ENCODE data around the gene IWS1. TPM values are rescaled to one million over a fixed set of nuclear protein-coding genes. Genes with fewer than 3 reads are reported as not detected.

IWS1 gene
- total RNA-seq, 4 donors from 2014 or later, result 22.7 to 47.1 (median 33.2) TPM

DNA sequence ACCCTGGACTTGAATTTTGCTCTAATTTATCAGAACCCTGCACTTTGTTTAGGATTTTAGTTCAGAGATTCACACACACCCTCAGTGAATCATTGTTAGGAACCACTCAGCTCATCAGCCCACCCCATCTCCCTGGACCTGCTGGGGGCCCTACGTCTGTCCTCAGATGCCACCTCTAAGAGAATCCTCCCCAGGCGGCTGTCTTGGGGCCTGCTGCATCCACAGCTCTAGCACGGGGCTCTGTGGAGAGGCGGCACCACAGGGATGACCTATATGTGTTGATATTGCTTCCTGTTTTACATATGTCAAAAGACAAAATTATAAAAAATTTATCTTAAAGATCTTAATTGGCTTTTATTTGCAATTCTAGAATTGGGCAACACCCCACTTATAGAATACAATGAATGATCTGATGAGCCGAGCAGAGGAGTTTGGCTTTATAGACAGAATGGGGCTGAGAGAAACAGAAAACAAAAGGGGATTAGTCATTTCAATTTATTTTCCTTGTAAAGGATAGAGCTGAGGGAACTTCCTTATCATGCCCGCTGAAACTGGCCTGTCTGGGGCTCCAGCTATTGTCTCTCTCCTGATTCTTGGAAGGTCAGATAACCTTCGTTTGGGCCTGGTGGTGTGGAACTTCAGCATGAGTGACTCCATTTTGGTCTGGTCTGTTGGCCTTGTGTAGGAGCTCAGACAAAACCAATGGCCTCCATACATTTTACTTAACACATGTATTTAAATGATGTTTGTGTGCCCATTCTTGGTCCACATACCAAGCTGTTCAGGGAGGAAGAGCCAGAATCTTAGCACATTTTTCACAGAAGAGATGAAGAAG, 10.6 kb upstream of the IWS1 start:
- intact Hi-C loops (cut with DNase I; ENCODE audit: low total_unique reads), result no loop called here
- WGBS, 2 donors, result 83 to 87% methylated on average over 7 of the region's 7 CpGs

DNA sequence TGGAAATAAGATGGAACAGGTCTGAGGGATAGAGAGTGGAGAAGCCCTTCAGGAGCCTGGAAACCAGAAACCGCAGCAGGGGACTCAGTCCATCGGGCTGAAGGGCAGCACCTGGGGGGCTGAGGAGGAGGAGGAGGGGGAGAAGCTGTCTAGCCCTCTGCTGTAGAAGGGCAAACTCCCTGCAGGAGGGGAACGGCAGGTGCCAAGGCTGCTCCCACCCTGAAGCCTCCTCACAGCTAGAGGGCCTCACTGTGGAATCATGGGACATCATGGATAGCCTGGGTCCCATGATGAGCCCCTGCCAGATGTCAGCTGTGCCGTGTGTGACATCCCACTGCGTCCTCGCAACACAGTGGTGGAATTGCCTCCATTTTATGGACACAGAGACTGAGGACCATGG, 9.6 kb upstream of the IWS1 start:
- DNase-seq (ENCODE audit: low spot score in 2 of 2), result no peak

More for the DNA sequence above, 10.6 kb upstream of the IWS1 start:
- H3K4me3 ChIP-seq (ENCODE audit: low read depth, poor library complexity, severe bottlenecking), result no peak overlapping the region
- no peak for DNase-seq (ENCODE audit: low spot score in 2 of 2)
- TF ChIP-seq, protein P1, sequence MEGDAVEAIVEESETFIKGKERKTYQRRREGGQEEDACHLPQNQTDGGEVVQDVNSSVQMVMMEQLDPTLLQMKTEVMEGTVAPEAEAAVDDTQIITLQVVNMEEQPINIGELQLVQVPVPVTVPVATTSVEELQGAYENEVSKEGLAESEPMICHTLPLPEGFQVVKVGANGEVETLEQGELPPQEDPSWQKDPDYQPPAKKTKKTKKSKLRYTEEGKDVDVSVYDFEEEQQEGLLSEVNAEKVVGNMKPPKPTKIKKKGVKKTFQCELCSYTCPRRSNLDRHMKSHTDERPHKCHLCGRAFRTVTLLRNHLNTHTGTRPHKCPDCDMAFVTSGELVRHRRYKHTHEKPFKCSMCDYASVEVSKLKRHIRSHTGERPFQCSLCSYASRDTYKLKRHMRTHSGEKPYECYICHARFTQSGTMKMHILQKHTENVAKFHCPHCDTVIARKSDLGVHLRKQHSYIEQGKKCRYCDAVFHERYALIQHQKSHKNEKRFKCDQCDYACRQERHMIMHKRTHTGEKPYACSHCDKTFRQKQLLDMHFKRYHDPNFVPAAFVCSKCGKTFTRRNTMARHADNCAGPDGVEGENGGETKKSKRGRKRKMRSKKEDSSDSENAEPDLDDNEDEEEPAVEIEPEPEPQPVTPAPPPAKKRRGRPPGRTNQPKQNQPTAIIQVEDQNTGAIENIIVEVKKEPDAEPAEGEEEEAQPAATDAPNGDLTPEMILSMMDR (IDR thresholded peaks at IDR 0.05), result no peak
- no peak for TF ChIP-seq POLR2A (IDR thresholded peaks at IDR 0.05)

DNA sequence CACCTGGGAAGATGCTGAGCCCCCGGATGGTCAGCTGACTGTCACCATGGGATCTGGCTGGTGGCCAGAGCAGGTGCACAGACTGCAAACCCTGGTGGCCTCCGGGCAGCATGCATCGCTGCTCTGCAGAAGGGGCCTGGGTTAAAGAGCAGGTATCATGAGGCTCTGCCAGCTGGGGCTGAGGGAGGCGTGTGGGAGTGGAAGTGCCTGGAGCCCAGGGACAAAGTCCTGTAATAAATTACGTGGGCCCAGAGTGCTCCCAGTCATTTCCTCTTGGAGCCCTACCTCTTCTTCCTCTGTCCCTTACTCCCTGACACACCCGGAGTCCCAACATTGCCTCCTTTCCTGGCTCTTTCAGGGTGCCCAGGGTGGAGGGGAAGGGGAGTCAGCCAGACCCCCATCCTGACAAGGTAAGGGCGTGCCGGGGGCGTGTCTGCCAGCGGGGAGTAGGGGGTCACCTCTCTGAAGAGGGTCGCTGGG, 9.2 kb upstream of the IWS1 start, which contains the start of gene MYO7B:
TSS of gene MYO7B (plus strand) at position 262 of the 480 bp plus-strand sequence. CDS start 24,040 bp downstream, outside the sequence.
- TF ChIP-seq, protein P1 (IDR thresholded peaks at IDR 0.05), result no peak
- no peak for TF ChIP-seq POLR2A (IDR thresholded peaks at IDR 0.05)
- H3K4me3 ChIP-seq (ENCODE audit: low read depth, poor library complexity, severe bottlenecking), result no peak within 1 kb of the TSS
- DNase-seq (ENCODE audit: low spot score in 2 of 2), result no peak
- intact Hi-C loops (cut with DNase I; ENCODE audit: low total_unique reads), result no loop called here
- WGBS, 2 donors, result 72 to 76% methylated on average over 11 of the region's 11 CpGs

More for the DNA sequence above, 9.6 kb upstream of the IWS1 start:
- no peak overlapping the region for H3K4me3 ChIP-seq (ENCODE audit: low read depth, poor library complexity, severe bottlenecking)
- no peak for TF ChIP-seq POLR2A (IDR thresholded peaks at IDR 0.05)
- TF ChIP-seq, protein P1 (IDR thresholded peaks at IDR 0.05), result no peak
- intact Hi-C loops (cut with DNase I; ENCODE audit: low total_unique reads), result no loop called here
- WGBS, 2 donors, result 75 to 83% methylated on average over 6 of the region's 6 CpGs

DNA sequence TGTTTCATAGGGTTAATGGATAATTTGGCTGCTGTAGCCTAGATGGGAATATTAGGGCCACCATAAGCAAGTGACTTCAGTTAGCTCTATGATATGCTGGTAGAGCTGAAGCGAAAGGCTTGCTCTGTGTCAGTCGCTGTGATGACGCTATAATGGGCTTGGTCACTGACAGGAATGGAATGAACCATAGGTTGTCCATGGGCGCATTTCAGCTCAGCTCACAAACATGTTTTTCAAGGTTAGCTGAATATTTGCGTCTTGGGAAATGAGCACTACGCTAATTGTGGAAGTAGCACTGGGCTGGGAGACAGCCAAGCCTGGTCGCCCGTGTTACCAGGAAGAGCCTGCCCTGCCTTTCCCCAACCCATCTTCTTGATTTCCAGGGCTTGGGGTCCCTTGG, 6.0 kb upstream of the IWS1 start:
- WGBS, 2 donors, result 83 to 89% methylated on average over 8 of the region's 8 CpGs
- DNase-seq (ENCODE audit: low spot score in 2 of 2), result no peak
- no peak overlapping the region for H3K4me3 ChIP-seq (ENCODE audit: low read depth, poor library complexity, severe bottlenecking)
- TF ChIP-seq POLR2A (IDR thresholded peaks at IDR 0.05), result no peak
- TF ChIP-seq, protein P1 (IDR thresholded peaks at IDR 0.05), result no peak
- intact Hi-C loops (cut with DNase I; ENCODE audit: low total_unique reads), result no loop called here

DNA sequence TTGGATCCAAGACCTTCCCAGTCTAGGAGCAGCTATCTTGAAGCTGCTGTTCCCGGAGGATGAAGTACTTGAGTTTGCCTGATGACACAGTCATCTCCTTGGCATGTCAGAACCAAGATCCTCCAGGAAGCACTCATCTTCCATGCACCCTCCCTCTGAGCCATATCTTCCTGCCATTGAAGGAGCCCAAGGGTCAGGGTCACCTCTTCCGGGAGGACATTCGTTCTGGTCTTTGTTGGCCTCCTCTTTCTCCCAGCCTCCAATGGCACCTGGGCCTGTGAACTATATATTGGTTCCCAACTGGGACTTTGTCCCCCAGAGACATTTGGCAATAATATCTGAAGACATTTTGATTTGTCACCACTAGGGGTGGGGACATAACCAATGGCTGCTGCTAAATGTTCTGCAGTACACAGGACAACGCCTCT, 4.9 kb upstream of the IWS1 start:
- 70 to 72% methylated on average over 4 of the region's 4 CpGs for whole genome bisulfite sequencing, 2 donors
- no peak overlapping the region for H3K4me3 ChIP-seq (ENCODE audit: low read depth, poor library complexity, severe bottlenecking)
- intact Hi-C loops (cut with DNase I; ENCODE audit: low total_unique reads), result no loop called here
- TF ChIP-seq POLR2A (IDR thresholded peaks at IDR 0.05), result no peak
- TF ChIP-seq, protein P1 (IDR thresholded peaks at IDR 0.05), result no peak
- DNase-seq (ENCODE audit: low spot score in 2 of 2), result no peak
